Measurements from ENCODE around the gene KCNIP4. TPM values are rescaled to one million over a fixed set of nuclear protein-coding genes. Genes with fewer than 3 reads are reported as not detected.

KCNIP4 gene
- total RNA-seq, 1 donor from 2014 or later = 1.7 TPM

- no peak for DNase-seq (ENCODE audit: low spot score)
These were observed 184.7 kb downstream of the KCNIP4 start for GRCh38 chr4:21763855-21764254.

GRCh38 chr4:21757248-21757647 is 191.3 kb downstream of the KCNIP4 start:
- DNase-seq (ENCODE audit: low spot score) = no peak

GRCh38 chr4:21753084-21753760 is 195.3 kb downstream of the KCNIP4 start:
- no peak for DNase-seq (ENCODE audit: low spot score)

- no peak for DNase-seq (ENCODE audit: low spot score)
These were observed 196.0 kb downstream of the KCNIP4 start for GRCh38 chr4:21752616-21753015.

- DNase-seq (ENCODE audit: low spot score) = no peak
These were observed 198.6 kb downstream of the KCNIP4 start for GRCh38 chr4:21749924-21750323.

GRCh38 chr4:21749412-21749811 is 199.2 kb downstream of the KCNIP4 start:
- DNase-seq (ENCODE audit: low spot score) = no peak

- DNase-seq (ENCODE audit: low spot score) = no peak
These were observed 204.5 kb downstream of the KCNIP4 start for GRCh38 chr4:21744046-21744445.

GRCh38 chr4:21742326-21742725 is 206.2 kb downstream of the KCNIP4 start:
- DNase-seq (ENCODE audit: low spot score) = no peak

GRCh38 chr4:21738821-21739220 is 209.8 kb downstream of the KCNIP4 start:
- DNase-seq (ENCODE audit: low spot score) = no peak

GRCh38 chr4:21735866-21736265 is 212.7 kb downstream of the KCNIP4 start:
- no peak for DNase-seq (ENCODE audit: low spot score)

GRCh38 chr4:21733894-21734630 is 214.5 kb downstream of the KCNIP4 start:
- no peak for DNase-seq (ENCODE audit: low spot score)

GRCh38 chr4:21728304-21728703 is 220.3 kb downstream of the KCNIP4 start:
- no peak for DNase-seq (ENCODE audit: low spot score)

GRCh38 chr4:21726255-21726815 is 222.2 kb downstream of the KCNIP4 start:
- no peak for DNase-seq (ENCODE audit: low spot score)

GRCh38 chr4:21722157-21722839 is 226.3 kb downstream of the KCNIP4 start:
- DNase-seq (ENCODE audit: low spot score) = no peak

- DNase-seq (ENCODE audit: low spot score) = no peak
These were observed 232.0 kb downstream of the KCNIP4 start for GRCh38 chr4:21716531-21716930.

GRCh38 chr4:21710179-21710835 is 238.3 kb downstream of the KCNIP4 start:
- DNase-seq (ENCODE audit: low spot score) = no peak

GRCh38 chr4:21709761-21710160 is 238.8 kb downstream of the KCNIP4 start:
- no peak for DNase-seq (ENCODE audit: low spot score)

- no peak for DNase-seq (ENCODE audit: low spot score)
These were observed 239.5 kb downstream of the KCNIP4 start for GRCh38 chr4:21709031-21709430.

- DNase-seq (ENCODE audit: low spot score) = no peak
These were observed 249.1 kb downstream of the KCNIP4 start for GRCh38 chr4:21699446-21699845.

GRCh38 chr4:21697583-21697982 is 251.0 kb downstream of the KCNIP4 start:
- DNase-seq (ENCODE audit: low spot score) = no peak

GRCh38 chr4:21695141-21695540 is 253.4 kb downstream of the KCNIP4 start:
- no peak for DNase-seq (ENCODE audit: low spot score)

GRCh38 chr4:21692241-21692640 is 256.3 kb downstream of the KCNIP4 start:
- DNase-seq (ENCODE audit: low spot score) = no peak
